Liver (tissue), 9 donors: ENCODE results near the gene AOPEP. TPM values are rescaled to one million over a fixed set of nuclear protein-coding genes. Genes with fewer than 3 reads are reported as not detected.

Experiments
- DNase-seq: peaks from one replicate; pipeline ENCODE4 v3.0.0-alpha.2; 2017; ENCODE audit warnings: low spot score
- H3K27ac ChIP-seq, 2 donors: one replicate each; pipeline ENCODE4 v1.7.0; 2013; ENCODE audit warnings: inconsistent platforms in 2 of 2, low read length in 2 of 2, control low read depth in 1 of 2, low read depth in 1 of 2, mild to moderate bottlenecking in 1 of 2
- H3K27me3 ChIP-seq, 4 donors: one replicate each; pipeline versions ENCODE4 v1.6.1 to v1.7.0; 2013; ENCODE audit warnings: low read length in 3 of 4, inconsistent platforms in 1 of 4, mild to moderate bottlenecking in 1 of 4, moderate library complexity in 1 of 4; ENCODE audit not compliant: control insufficient read depth in 4 of 4, insufficient read depth in 4 of 4
- H3K36me3 ChIP-seq, 4 donors: one replicate each; pipeline versions ENCODE4 v1.6.1 to v1.7.0; 2013; ENCODE audit warnings: low read length in 3 of 4, mild to moderate bottlenecking in 3 of 4, low read depth in 1 of 4, moderate library complexity in 1 of 4; ENCODE audit not compliant: control insufficient read depth in 4 of 4, insufficient read depth in 3 of 4
- H3K4me1 ChIP-seq, 4 donors: one replicate each; pipeline versions ENCODE4 v1.6.1 to v1.7.0; 2013; ENCODE audit warnings: low read length in 3 of 4, mild to moderate bottlenecking in 3 of 4, moderate library complexity in 1 of 4; ENCODE audit not compliant: control insufficient read depth in 4 of 4, insufficient read depth in 4 of 4
- H3K4me3 ChIP-seq, 3 donors: one replicate each; pipeline versions ENCODE4 v1.6.1 to v1.7.0; 2013; ENCODE audit warnings: low read length in 3 of 3, control low read depth in 1 of 3, low read depth in 1 of 3, mild to moderate bottlenecking in 1 of 3
- H3K9ac ChIP-seq, 2 donors: one replicate each; pipeline ENCODE4 v1.7.0; 2013; ENCODE audit warnings: low read length in 2 of 2, mild to moderate bottlenecking in 2 of 2, moderate library complexity in 2 of 2, control low read depth in 1 of 2, low read depth in 1 of 2
- H3K9me3 ChIP-seq, 4 donors: one replicate each; pipeline versions ENCODE4 v1.6.1 to v1.7.0; 2013; ENCODE audit warnings: low read length in 3 of 4; ENCODE audit not compliant: control insufficient read depth in 4 of 4
- ATF3 ChIP-seq: IDR thresholded peaks from 2 replicates; pipeline ENCODE4 v1.6.1; 2016; ENCODE audit warnings: antibody characterized with exemption
- FOXA1 ChIP-seq: IDR thresholded peaks from 2 replicates; pipeline ENCODE4 v1.6.1; 2016; ENCODE audit warnings: antibody characterized with exemption
- GABPA ChIP-seq, 2 donors: IDR thresholded peaks in 1 of 2; conservative IDR thresholded peaks in 1 of 2; 2 replicates each; pipeline ENCODE4 v1.6.1; 2016; ENCODE audit warnings: antibody characterized with exemption in 2 of 2, mild to moderate bottlenecking in 1 of 2, moderate library complexity in 1 of 2
- HNF4A ChIP-seq, 2 donors: conservative IDR thresholded peaks; 2 replicates each; pipeline ENCODE4 v1.6.1; 2016; ENCODE audit warnings: antibody characterized with exemption in 2 of 2, mild to moderate bottlenecking in 2 of 2
- HNF4G ChIP-seq: IDR thresholded peaks from 2 replicates; pipeline ENCODE4 v1.6.1; 2016; ENCODE audit warnings: antibody characterized with exemption
- JUND ChIP-seq, 2 donors: IDR thresholded peaks; 2 replicates each; pipeline ENCODE4 v1.6.1; 2016; ENCODE audit warnings: antibody characterized with exemption in 2 of 2
- MAX ChIP-seq: IDR thresholded peaks from 2 replicates; pipeline ENCODE4 v1.6.1; 2016; ENCODE audit warnings: antibody characterized with exemption
- NR2F2 ChIP-seq: IDR thresholded peaks from 2 replicates; pipeline ENCODE4 v1.6.1; 2016; ENCODE audit warnings: antibody characterized with exemption
- RAD21 ChIP-seq, 2 donors: IDR thresholded peaks; 2 replicates each; pipeline ENCODE4 v1.6.1; 2016; ENCODE audit warnings: antibody characterized with exemption in 2 of 2, mild to moderate bottlenecking in 2 of 2
- REST ChIP-seq: IDR thresholded peaks from 2 replicates; pipeline ENCODE4 v1.6.1; 2016; ENCODE audit warnings: antibody characterized with exemption, mild to moderate bottlenecking
- RXRA ChIP-seq, 2 donors: IDR thresholded peaks; 2 replicates each; pipeline ENCODE4 v1.6.1; 2017 to 2018; ENCODE audit warnings: antibody characterized with exemption in 2 of 2, mild to moderate bottlenecking in 1 of 2
- SP1 ChIP-seq: IDR thresholded peaks from 2 replicates; pipeline ENCODE4 v1.6.1; 2018; ENCODE audit warnings: antibody characterized with exemption, mild to moderate bottlenecking
- TAF1 ChIP-seq: conservative IDR thresholded peaks from 2 replicates; pipeline ENCODE4 v1.6.1; 2016; ENCODE audit warnings: antibody characterized with exemption, mild to moderate bottlenecking
- YY1 ChIP-seq: IDR thresholded peaks from 2 replicates; pipeline ENCODE4 v1.6.1; 2016; ENCODE audit warnings: antibody characterized with exemption, mild to moderate bottlenecking
- ZBTB33 ChIP-seq: IDR thresholded peaks from 2 replicates; pipeline ENCODE4 v1.6.1; 2016; ENCODE audit warnings: antibody characterized with exemption
- WGBS: extraction: QIAGEN DNeasy Blood & Tissue Kit; methylation state at CpG from one replicate; pipeline ENCODE4 v1.1.7; 2013; 5-methylcytosine and 5-hydroxymethylcytosine counted together
- polyA plus RNA-seq, 2 donors: library from polyadenylated mRNA; stranded (reverse) in 1 of 2; unstranded in 1 of 2; fragments of 200-250 nt in 1 of 2; fragments of >200 nt in 1 of 2; fragmentation: Nextera tagmentation in 1 of 2; extraction: Ambion mirVana in 1 of 2; gene quantifications; one replicate each; pipeline versions ENCODE4 v1.2.1 to v1.2.3, GENCODE V29; 2013 to 2015
- total RNA-seq, 2 donors: library from RNA; depleted of rRNA; stranded (reverse); fragments of >200 nt; gene quantifications; one replicate each; pipeline ENCODE4 v1.2.3, GENCODE V29; 2014
- donor health status: healthy.
- donor health status: healthy.
- donor health status: healthy.
- donor health status: healthy.
- donor health status: healthy.

AOPEP gene
- total and polyA plus RNA-seq, 4 donors: 22.2 to 77.1 (median 34.8) TPM

GRCh38 chr9:95107976-95108375, 381.5 kb downstream of the AOPEP start:
- H3K9me3 ChIP-seq: no peaks in the 10 kb centered on the region
- TF ChIP-seq TAF1 (no peak), JUND (IDR thresholded peaks at IDR 0.05) (no peak), GABPA (IDR thresholded peaks at IDR 0.05 in 1 of 2, conservative IDR thresholded peaks at IDR 0.05 in 1 of 2) (no peak), SP1 (no peak)
- H3K27ac ChIP-seq: no peak overlapping the region
- no peaks in the 10 kb centered on the region for H3K4me1 ChIP-seq
- DNase-seq: no peak
- H3K27me3 ChIP-seq: no peaks in the 10 kb centered on the region
- H3K36me3 ChIP-seq: peaks cover 13 to 77% (median 37%) of the 10 kb centered on the region in 4 donors
- H3K9ac ChIP-seq: no peak overlapping the region
- no peak overlapping the region for H3K4me3 ChIP-seq
- 95% methylated on average over 14 of the region's 14 CpGs for WGBS

- Histone ChIP-seq H3K36me3 (peaks cover 13 to 78% (median 38%) of the 10 kb centered on the region in 4 donors), H3K4me3 (no peak overlapping the region), H3K27me3 (no peaks in the 10 kb centered on the region), H3K27ac (no peak overlapping the region), H3K9me3 (no peaks in the 10 kb centered on the region), H3K4me1 (no peaks in the 10 kb centered on the region), H3K9ac (no peak overlapping the region)
- no peak for DNase-seq
- TF ChIP-seq ATF3 (no peak), NR2F2 (no peak), ZBTB33 (no peak), RXRA (IDR thresholded peaks at IDR 0.05) (no peak), TAF1 (no peak), RAD21 (IDR thresholded peaks at IDR 0.05) (no peak), SP1 (no peak), JUND (IDR thresholded peaks at IDR 0.05) (no peak)
- WGBS: 97% methylated on average over 5 of the region's 5 CpGs
Observed at GRCh38 chr9:95108777-95109176, 382.3 kb downstream of the AOPEP start.

- no peaks in the 10 kb centered on the region for H3K9me3 ChIP-seq
- WGBS: 88% methylated on average over 8 of the region's 8 CpGs
- H3K27me3 ChIP-seq: no peaks in the 10 kb centered on the region
- H3K27ac ChIP-seq: no peak overlapping the region
- H3K36me3 ChIP-seq: peaks cover 13 to 79% (median 42%) of the 10 kb centered on the region in 4 donors
- no peak for DNase-seq
- H3K9ac ChIP-seq: no peak overlapping the region
- TF ChIP-seq NR2F2: no peak
- TF ChIP-seq HNF4A (conservative IDR thresholded peaks at IDR 0.05): no peak
- TF ChIP-seq ATF3: no peak
- no peak for TF ChIP-seq RXRA (IDR thresholded peaks at IDR 0.05)
- no peak for TF ChIP-seq REST
- TF ChIP-seq SP1: no peak
- TF ChIP-seq MAX: no peak
- no peak for TF ChIP-seq JUND (IDR thresholded peaks at IDR 0.05)
- TF ChIP-seq YY1: no peak
- no peak for TF ChIP-seq FOXA1
- no peak for TF ChIP-seq HNF4G
- no peaks in the 10 kb centered on the region for H3K4me1 ChIP-seq
- no peak overlapping the region for H3K4me3 ChIP-seq
Observed at GRCh38 chr9:95109456-95109855, 383.0 kb downstream of the AOPEP start.
